Measurements from ENCODE around the gene FAM222B.
A peak's percentile ranks its signal among the peaks of the same experiment; 100 is the strongest.
"Not testable (repeated sequence)": the region's sequence is repeated elsewhere in the genome, so short reads cannot be mapped to it uniquely, and the experiment has no call there.

The FAM222B gene

DNA sequence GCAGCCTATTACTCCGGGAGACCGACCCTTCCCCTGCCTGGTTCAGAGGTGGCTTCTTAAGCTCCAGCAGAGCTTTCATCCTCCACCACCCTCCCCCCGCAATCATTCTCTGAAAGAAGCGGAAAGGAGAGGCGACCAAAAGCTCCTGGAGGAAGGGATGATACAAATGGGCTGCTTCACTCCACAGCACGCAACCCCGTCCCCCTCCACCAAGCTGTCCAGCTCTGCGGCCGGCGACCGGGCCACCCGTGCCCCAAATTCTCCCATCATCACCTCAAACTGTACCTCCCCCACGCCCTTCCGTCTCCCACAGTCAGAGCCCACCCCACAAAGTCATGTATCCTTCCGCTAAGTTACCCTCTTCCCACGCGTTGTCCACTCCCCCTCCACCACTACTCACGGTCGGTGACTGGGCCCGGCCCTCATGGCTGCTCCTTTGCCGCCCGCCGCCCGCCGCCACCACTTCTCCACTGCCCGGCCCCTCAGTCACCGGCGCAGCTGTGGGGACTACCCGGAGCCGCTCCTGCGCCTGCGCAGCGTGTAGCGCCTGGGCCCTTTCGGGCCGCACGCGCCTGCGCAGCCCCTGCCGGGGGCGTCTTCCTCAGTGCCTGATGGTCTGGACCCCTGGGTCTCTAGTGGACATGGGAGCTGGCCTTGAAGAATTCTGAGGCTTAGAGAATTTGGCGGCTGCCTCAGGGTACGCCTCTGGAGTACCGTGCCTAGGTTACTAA lies at the start of gene FAM222B:
FAM222B (minus strand) TSS at position 509 of the 731 bp plus-strand sequence. CDS start 76,123 bp downstream, outside the sequence.
- DNase-seq: peak; percentile 74 to 78

- no peak for DNase-seq
Observed at GRCh38 chr17:28892024-28892423, 49.4 kb upstream of the FAM222B start.

DNA sequence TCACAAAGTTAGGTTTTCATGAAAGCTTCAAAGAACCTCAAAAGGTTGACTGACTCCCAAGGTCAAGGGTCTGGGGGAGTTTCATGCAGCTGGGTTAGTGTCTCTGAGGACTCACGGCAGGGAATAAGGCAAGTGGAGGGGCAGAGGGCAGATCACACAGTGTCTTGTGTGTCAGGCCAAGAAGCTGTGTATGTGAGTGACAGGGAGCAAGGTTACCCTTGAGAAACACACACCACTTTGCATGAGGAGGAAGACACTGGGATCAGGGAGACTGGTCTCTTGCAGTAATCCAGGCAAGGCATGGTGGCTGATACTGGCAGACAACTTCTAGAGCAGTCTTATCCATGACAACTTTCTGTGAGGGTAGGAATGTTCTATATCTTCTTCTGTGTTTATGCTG lies 48.6 kb upstream of the FAM222B start:
- DNase-seq: no peak

- no peak for DNase-seq
Observed at GRCh38 chr17:28889996-28890395, 47.4 kb upstream of the FAM222B start.

DNA sequence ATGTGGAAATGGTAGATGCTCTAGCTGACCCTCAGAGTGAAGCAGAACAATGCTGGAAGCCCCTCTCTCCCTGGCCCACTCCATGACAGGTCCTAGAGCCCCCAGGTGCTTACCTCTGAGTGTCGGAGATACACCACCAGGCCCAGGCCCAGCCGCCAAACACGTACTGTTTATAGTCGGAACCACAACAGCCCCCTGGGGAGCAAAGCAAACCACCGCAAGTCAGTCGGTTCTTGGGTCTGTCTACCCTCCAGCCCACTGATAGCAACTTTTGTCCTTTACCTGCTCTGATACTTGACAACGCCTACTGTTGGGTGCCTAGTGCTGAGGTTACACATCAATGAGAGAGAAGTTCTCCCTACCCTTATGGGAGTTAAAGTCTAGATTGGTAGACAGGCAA lies 46.2 kb upstream of the FAM222B start:
- no peak for DNase-seq

- DNase-seq: no peak
Observed at GRCh38 chr17:28887871-28888471, 45.4 kb upstream of the FAM222B start.

DNA sequence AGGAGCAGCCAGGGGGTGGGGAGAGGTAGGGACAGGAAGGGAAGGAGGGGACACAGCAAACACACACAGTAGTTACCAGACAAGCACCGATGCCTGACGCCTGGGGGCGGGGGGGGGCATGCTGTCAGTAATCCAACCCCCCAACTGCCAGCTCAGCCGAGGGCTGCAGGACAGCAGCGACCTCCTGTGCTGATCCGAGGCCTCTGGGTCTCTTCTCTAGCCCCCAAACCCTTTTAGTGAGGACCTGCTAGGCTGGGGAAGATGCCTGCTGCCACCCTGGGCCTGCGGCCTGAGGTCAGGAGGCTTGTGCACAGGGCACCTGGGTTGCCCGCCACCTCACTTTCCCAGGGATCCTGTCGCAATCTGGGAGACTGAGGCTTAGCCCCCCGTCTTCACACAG lies 43.4 kb upstream of the FAM222B start:
- no peak for DNase-seq

GRCh38 chr17:28885363-28885762 lies 42.8 kb upstream of the FAM222B start:
- no peak for DNase-seq

DNA sequence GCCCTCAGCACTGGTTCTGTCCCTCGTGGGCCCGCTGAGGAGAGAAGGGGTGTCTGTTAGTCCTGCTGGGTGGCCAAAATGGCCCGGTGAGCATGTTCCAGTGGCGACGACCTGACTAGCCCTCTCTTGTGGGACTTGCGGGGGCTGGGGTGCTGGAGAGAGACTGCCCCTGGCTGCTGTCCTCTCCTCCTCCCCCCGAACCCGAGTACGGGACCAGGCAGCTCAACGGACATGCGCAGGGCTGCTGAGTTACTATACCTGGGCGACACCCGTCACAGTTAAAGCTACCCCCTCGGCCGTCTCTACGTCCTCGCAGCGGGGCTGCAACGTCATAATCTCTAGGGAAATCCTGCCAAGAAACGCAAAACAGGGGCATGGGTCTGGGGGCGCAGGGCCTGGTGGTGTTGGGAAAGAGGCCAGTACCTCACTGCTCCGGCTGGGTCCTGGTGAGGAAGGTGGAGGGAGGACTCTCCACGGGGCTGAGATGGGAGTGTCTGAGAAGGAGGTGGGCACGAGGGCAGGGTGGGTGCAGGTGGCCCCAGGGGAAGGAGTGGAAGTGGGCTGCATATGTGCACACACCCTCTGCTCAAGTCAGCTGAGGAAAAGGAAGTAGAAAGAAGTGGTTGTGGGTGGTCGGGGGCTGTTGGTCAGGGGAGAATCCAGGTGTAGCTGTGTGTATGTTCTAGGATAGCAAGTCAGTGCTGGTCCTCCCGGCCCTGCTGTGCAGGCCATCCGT lies 41.5 kb upstream of the FAM222B start:
- DNase-seq: no peak

DNA sequence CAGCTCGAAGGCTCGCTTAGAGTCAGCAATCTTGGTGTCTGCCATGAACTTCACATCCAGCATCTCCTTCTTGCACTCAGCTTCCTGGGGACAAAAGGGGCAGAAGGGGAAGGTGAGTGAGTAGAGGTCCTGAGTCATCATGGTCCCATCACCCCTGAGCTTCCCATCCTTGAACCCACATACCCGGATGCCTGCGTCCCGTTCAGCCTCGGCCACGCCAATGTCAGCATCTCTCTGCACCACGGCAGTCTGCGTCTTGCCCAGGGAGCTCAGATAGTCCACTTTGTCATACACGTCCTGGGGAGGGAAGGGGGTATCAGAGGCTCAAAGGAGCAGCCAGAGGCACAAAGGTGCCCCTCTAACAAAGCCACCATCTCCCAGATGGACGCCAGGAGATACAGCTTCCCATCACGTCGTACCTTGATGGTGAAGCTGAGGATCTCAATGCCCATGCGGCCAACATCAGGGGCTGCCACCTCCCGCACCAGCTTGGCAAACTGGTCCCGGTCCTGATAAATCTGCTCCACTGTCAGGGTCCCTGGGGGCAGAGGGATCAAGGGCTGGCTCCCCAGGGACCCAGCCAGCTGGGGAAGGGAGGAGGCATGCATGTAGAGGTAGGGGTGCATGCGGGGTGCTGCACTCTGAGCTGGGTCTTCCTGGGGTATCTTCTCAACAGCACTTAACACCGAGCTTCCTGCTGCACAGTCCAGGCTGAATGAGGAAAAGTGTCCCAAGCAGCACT lies 39.7 kb upstream of the FAM222B start:
- no peak for DNase-seq

GRCh38 chr17:28881533-28882056 lies 39.0 kb upstream of the FAM222B start:
- no peak for DNase-seq

- no peak for DNase-seq
Observed at GRCh38 chr17:28880572-28880945, 38.0 kb upstream of the FAM222B start.

DNA sequence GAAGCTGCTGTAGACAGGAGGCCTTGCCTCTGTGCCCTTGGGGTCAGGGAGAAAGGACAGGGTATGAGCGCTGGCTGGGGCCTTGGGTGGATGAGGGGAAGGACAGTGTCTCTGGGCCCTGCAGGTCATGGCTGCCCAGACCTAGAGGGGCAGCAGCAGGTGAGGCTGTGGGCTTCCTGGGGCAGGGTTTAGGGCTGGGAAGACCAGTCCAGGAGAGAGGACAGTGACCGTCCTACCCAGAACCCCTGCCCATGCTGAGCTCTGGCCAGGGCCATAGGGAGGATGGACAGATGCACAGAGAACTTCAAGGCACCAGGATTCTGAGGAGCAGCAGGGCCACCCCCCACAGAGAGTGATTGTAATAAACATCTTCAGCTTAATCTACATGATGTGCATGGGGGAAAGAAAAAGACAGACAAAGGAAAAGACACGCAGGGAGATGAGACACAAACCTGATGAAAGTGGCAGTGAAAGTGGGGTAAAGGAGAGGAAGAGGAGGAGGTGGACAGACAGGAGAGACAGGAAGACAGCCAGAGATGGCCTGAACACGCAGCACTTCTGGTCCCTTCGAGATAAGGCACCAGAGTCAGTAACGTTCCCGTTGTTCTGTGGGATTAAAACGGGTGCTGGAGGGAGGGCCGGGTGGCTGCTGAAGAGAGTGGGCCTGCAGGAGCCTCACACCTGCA lies 37.4 kb upstream of the FAM222B start:
- DNase-seq: no peak

GRCh38 chr17:28878981-28879380 lies 36.4 kb upstream of the FAM222B start:
- DNase-seq: no peak

- no peak for DNase-seq
Observed at GRCh38 chr17:28878158-28878910, 35.7 kb upstream of the FAM222B start.

GRCh38 chr17:28877150-28877711 lies 34.6 kb upstream of the FAM222B start:
- DNase-seq: not testable (repeated sequence)

- no peak for DNase-seq
Observed at GRCh38 chr17:28875848-28876550, 33.4 kb upstream of the FAM222B start.

GRCh38 chr17:28874750-28875149 lies 32.2 kb upstream of the FAM222B start:
- no peak for DNase-seq

DNA sequence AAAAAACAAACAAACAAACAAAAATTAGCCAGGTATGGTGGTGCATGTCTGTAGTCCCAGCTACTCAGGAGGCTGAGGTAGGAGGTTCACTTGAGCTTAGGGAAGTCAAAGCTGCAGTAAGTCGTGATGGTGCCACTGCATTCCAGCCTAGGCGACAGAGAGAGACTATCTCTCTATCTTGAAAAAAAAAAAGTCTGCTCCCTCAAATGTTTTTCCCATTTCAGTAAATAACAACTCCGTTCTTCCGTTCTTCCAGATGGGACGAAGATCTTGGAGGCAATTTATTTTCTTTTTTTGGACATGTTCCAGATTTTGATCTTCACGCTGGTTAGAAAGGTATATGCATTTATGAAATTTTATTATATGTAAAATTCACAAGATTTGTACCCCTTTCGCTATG lies 31.2 kb upstream of the FAM222B start:
- no peak for DNase-seq

- peak; percentile 17 to 25 for DNase-seq
Observed at GRCh38 chr17:28871056-28871579, 28.5 kb upstream of the FAM222B start.
